Amniotic stem cell (primary cell): Measurements from ENCODE around the gene ZNF512.

Experiments used
- DNase-seq: peaks from one replicate; lab custom pipeline; 2025; lab: John Stamatoyannopoulos, UW

ZNF512 gene

GRCh38 chr2:27634291-27634690, 51.4 kb downstream of the ZNF512 start:
- DNase-seq: no peak

GRCh38 chr2:27636766-27637165, 53.9 kb downstream of the ZNF512 start:
- no peak for DNase-seq

DNA sequence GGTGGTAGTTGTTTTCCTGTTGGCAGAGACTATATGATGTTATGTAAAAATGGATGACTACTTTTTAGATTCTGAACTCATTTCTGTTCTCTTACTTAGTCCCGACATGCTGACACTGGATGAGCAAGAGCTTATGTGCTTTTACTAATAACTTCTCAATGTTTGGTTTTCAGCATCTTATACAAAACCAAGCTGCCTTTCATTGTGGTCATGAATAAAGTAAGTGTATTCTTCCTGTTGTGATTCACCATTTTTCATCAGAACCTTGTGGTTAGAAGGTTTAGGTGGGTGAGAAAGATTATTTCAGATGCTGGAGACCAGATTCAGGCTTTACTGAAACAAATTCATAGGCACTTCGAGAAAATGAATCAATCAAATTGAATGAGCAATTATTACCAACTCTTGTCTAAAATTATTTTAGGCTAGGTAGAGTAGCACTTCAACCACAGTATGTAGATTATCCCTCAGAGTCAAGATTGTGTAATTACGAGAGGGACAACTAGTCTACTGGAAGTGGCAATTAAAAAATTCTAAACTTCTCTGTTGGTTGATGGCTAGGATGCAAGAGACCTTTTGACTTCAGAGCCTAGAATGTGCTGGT, 55.3 kb downstream of the ZNF512 start:
- no peak for DNase-seq

DNA sequence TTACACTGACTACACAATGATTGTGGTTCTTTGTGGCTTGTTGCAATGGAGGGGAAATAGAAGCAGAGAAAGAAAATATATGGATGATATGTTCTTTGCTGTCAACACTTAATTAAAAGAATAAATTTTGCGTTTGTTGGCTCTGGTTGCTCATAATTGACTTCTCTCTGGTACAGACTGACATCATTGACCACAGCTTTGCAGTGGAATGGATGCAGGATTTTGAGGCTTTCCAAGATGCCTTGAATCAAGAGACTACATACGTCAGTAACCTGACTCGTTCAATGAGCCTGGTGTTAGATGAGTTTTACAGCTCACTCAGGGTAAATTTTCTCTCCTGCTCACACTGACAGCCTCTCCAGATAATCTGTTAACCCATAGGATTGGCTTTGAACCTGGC, 55.9 kb downstream of the ZNF512 start:
- DNase-seq: no peak

DNA sequence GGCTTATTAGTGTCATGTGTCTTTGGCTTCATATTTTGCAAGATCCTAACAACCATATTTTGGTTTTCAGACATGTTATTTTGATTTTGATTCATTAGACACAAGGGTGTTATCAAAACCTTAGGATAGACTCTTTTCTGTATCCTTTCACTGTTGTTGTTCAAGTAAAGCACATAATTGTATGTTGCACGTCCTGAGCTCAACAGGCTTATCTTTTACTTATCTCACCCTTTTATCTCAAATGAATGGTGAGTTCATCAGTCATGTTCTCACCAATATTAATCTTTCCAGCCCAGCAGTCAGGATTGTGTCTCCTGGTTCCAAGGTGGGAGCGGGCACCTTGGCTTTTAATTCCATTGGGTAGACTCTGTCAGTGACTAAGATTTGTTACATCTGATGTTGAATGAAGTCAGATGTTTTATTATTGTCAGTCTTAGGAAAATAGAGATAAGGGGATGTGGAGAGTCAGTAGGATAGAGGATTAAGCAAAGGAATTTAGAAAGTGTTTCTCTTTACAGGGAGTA, 57.9 kb downstream of the ZNF512 start:
- no peak for DNase-seq

GRCh38 chr2:27645197-27645596, 62.4 kb downstream of the ZNF512 start:
- no peak for DNase-seq

- DNase-seq: no peak
These were observed 64.4 kb downstream of the ZNF512 start for GRCh38 chr2:27647289-27647688.

DNA sequence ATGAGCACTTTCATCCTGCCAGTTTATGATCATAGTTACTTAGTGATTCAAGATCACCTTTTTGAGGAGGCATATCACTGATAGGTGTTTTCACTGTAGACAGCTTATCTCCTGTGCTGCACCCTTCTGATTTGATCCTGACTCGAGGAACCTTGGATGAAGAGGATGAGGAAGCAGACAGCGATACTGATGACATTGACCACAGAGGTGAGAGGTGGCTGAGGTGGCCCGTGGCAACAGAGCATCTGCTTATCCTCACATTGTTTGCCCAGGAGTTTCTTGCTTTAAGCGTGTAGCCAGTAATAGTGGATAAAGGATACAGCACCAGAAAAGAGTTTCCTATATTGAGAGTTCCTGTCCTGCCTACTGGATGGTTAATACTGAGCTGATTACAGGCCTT, 64.9 kb downstream of the ZNF512 start:
- DNase-seq: no peak

DNA sequence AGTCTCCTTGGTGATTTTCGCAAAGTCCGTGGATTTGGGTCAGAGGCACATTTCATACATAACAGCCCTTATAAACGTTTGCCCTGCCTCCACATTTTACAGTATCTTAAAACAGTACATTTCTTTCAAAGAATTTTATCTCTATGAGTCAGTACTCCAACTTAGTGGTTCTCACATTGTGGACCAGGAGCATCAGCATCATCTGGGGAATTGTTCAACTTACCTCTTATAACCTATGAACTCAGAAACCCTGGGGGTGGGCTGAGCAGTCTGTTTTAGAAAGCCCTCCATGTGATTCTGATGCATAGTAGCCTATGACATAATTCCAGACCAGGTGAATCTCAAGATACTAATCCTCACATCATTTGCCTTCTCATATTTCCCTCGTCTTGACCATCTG, 68.2 kb downstream of the ZNF512 start:
- DNase-seq: no peak

- no peak for DNase-seq
These were observed 69.5 kb downstream of the ZNF512 start for GRCh38 chr2:27652341-27652740.

GRCh38 chr2:27652790-27653189, 69.9 kb downstream of the ZNF512 start:
- no peak for DNase-seq

DNA sequence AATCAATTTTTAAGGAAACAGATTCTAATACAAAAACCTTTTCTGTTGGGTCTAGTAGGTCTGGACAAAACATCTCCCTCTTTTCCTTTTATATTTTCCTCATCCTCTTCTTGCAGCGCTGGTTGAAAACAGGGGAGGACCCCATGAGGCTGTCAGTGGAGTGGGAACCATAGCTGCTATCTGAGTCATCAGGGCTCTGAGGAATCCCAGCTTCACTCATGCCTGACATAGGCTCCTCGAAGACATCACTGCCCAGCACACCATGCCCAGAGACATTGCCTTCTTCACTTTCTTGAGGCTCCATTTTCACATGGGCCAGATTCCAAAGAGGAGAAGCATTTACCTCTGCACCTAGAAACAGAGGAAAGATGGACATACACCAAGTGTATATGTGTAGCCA, 70.6 kb downstream of the ZNF512 start:
- DNase-seq: no peak

- no peak for DNase-seq
These were observed 72.5 kb downstream of the ZNF512 start for GRCh38 chr2:27655155-27655951.

- no peak for DNase-seq
These were observed 78.5 kb downstream of the ZNF512 start for GRCh38 chr2:27661371-27661770.

DNA sequence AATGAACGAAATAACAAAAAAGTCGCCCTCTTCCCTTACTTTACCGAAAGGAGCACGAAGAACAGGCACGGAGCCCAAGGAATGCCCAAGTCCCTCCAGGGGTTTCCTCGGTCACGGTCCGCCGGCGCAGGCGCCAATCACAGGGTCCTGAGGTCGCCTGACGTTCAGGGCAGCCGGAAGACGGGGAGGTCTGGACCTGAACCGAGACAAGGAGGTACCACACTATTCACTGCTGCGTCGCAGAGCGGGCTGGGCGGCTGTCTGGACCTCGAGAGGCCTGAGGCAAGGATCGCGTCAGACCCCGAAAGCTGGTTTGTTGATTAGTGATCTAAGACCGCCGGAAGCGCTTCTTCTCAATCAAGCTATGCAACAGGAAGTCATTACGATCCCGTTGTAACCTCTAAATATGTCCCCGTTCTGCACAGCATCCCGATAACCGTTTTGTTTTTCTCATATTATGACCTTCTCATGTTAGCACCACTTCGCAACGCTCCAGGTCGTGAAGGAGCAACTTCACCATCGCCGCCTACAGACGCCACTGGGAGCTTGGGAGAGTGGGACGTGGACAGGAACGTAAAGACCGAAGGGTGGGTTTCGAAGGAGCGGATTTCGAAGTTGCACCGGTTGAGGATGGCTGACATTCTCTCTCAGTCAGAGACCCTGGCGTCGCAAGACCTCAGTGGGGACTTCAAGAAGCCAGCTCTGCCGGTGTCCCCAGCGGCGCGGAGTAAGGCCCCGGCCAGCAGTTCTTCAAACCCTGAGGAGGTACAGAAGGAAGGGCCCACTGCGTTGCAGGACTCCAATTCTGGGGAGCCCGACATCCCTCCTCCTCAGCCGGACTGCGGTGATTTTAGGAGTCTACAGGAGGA, 80.7 kb downstream of the ZNF512 start, which contains the start of the genes SLC4A1AP and SUPT7L:
Gene SLC4A1AP (plus strand): TSS at position 605 of the 869 bp plus-strand sequence. CDS start 26 bp downstream, at position 631.
Gene SUPT7L (minus strand): TSS at position 330 of the 869 bp plus-strand sequence. CDS start 1,422 bp downstream, outside the sequence.
- DNase-seq: peak; percentile 91

DNA sequence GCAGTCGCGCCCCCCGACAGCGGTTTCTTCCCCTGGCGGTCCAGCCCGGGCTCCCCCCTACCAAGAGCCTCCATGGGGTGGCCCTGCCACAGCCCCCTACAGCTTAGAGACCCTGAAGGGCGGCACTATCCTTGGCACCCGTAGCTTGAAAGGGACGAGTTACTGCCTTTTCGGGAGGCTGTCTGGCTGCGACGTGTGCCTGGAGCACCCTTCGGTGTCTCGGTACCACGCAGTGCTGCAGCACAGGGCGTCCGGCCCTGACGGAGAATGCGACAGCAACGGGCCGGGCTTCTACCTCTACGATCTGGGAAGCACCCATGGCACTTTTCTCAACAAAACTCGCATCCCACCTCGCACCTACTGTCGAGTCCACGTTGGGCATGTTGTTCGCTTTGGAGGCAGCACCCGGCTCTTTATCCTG, 81.3 kb downstream of the ZNF512 start:
- no peak for DNase-seq

GRCh38 chr2:27664622-27665363, 82.0 kb downstream of the ZNF512 start:
- no peak for DNase-seq

DNA sequence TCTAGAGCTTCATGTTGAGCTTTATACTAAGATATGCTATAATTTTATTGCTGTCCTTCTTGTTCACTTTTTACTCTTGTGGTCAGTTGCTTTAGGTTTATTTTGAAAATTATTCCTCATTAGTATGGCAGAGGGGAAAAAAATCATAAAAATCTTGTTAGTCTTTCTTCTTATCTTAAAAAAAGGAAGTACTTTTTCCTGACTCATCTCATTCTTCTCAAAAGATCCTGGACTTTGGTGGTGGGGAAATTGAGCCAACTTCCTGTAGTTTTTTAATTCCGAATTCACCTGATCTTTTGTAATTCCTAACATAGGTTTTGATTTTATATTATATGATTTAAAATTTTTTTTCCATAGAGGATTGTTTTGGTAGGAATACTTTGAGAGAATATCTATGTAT, 84.6 kb downstream of the ZNF512 start:
- no peak for DNase-seq

GRCh38 chr2:27671235-27671634, 88.4 kb downstream of the ZNF512 start:
- DNase-seq: no peak
